GM12875 (cell line): Measurements from ENCODE around the gene RSPH1.

Experiments
- H3K4me3 ChIP-seq: one replicate; pipeline ENCODE4 v1.5.1; 2011; ENCODE audit warnings: low read depth, low read length, control low read depth
- CTCF ChIP-seq: IDR thresholded peaks from 2 replicates; pipeline ENCODE4 v1.5.1; 2011; ENCODE audit warnings: low read depth, mild to moderate bottlenecking, control low read depth, inconsistent platforms, low read length, moderate library complexity, borderline replicate concordance; ENCODE audit not compliant: insufficient read depth

The RSPH1 gene

GRCh38 chr21:42475526-42476387 is 20.3 kb downstream of the RSPH1 start:
- TF ChIP-seq CTCF, result no peak
- H3K4me3 ChIP-seq, result no peak overlapping the region

GRCh38 chr21:42475036-42475435 is 21.0 kb downstream of the RSPH1 start:
- no peak overlapping the region for H3K4me3 ChIP-seq
- no peak for TF ChIP-seq CTCF

GRCh38 chr21:42474043-42474831 is 21.8 kb downstream of the RSPH1 start:
- TF ChIP-seq CTCF, result no peak
- no peak overlapping the region for H3K4me3 ChIP-seq

GRCh38 chr21:42473498-42474042 is 22.5 kb downstream of the RSPH1 start:
- H3K4me3 ChIP-seq, result no peak overlapping the region
- no peak for TF ChIP-seq CTCF

GRCh38 chr21:42472521-42472920 is 23.5 kb downstream of the RSPH1 start:
- H3K4me3 ChIP-seq, result no peak overlapping the region
- no peak for TF ChIP-seq CTCF

- no peak for TF ChIP-seq CTCF
- no peak overlapping the region for H3K4me3 ChIP-seq
Measured at GRCh38 chr21:42471716-42472330, 24.2 kb downstream of the RSPH1 start.
